A549 treated with ZK216348 at 1 μM for 4 hours (cell line): ENCODE data around the gene LRRC23. TPM values are rescaled to one million over a fixed set of nuclear protein-coding genes. Genes with fewer than 3 reads are reported as not detected.

Source experiments
- total RNA-seq: library from RNA; stranded (reverse); fragments of 200-300 nt; extraction: Qiagen RNA extraction; gene quantifications from 5 replicates; pipeline ENCODE4 v1.2.3, GENCODE V29; 2022; ENCODE audit warnings: low read depth

LRRC23 gene, protein sequence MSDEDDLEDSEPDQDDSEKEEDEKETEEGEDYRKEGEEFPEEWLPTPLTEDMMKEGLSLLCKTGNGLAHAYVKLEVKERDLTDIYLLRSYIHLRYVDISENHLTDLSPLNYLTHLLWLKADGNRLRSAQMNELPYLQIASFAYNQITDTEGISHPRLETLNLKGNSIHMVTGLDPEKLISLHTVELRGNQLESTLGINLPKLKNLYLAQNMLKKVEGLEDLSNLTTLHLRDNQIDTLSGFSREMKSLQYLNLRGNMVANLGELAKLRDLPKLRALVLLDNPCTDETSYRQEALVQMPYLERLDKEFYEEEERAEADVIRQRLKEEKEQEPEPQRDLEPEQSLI
- total RNA-seq = 15.7 to 21.7 TPM (median 17.3 TPM) in 5 replicates

DNA sequence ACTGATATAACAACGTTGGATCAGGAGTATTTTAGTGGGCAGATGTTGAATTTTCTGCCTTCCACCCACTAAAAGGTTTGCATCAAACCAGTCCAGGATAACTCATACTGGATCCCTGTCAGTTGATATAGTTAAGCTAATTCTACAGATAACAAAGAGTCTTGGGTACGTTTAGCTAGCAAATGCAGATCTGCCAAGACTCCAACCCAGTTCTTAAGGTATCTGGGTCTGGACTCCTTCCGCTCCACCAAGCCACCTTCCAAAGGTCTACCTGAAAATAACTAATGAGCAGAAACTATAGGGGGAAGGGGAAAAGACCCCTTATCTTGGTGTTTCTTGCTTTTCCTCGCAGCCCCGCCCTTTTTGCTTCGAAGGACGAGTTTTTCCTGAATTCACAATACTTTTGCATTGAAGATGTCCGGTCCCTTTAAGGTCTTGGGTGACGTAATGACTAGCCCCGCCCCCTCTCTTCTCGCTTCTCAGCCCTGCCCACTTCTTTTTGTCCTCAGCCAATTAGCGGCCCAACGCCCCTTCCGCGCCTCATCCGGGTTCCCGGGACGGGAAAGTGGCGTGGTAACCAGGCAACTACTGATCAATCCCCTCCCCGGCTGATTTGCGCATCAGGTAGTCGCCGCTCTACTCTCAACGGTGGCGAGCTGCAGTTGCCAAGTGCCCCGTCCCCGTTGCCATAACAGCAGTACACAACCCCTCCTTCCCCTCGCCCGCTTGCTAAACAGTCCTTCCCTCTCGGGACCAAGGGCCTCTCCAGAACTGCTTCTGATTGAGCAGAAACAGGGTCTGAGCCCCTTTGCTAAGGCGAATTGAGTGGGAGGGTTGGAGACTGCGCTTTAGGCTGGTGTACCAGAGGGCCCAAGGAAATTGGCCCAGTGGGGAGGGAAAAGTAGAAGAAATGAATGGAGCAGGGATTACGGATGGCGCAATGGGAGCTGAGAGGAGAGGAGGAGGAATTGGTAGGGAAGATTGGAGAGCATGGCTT is at the start of gene LRRC23:
Gene LRRC23 (plus strand): TSS at position 543 of the 997 bp plus-strand sequence. CDS start 812 bp downstream, outside the sequence.

DNA sequence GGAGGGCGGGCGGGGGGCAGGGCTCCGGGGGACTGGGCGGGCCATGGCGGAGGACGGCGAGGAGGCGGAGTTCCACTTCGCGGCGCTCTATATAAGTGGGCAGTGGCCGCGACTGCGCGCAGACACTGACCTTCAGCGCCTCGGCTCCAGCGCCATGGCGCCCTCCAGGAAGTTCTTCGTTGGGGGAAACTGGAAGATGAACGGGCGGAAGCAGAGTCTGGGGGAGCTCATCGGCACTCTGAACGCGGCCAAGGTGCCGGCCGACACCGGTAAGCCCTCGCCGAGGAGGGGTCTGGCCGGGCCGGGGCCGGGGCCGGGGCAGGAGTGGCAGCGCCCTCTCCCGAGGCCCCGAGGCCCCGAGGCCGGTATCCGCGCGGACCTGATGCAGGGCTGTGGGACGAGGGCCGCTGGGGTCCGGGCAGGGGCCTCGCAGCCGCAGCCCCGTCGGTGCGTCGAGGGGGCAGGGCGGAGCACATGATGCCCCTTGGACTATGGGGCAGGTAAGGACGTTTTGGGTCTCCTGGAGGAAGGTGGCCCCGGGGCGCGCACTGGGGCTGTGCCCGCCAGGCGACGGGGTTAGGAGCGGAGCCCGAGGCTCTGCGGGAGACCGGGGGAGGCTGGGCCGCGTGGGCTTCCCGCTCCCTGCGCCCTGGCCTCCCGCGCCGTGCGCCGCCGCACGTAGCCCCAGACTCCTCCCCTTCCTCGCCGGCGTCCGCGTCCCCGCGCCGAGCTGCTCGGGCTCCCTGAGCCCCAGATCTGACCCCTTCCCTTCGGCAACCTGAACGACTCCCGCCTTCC is 37.0 kb upstream of the LRRC23 start, which contains the start of gene TPI1:
Gene TPI1 (plus strand): TSS at position 119 of the 798 bp plus-strand sequence. CDS start 36 bp downstream, at position 155.

DNA sequence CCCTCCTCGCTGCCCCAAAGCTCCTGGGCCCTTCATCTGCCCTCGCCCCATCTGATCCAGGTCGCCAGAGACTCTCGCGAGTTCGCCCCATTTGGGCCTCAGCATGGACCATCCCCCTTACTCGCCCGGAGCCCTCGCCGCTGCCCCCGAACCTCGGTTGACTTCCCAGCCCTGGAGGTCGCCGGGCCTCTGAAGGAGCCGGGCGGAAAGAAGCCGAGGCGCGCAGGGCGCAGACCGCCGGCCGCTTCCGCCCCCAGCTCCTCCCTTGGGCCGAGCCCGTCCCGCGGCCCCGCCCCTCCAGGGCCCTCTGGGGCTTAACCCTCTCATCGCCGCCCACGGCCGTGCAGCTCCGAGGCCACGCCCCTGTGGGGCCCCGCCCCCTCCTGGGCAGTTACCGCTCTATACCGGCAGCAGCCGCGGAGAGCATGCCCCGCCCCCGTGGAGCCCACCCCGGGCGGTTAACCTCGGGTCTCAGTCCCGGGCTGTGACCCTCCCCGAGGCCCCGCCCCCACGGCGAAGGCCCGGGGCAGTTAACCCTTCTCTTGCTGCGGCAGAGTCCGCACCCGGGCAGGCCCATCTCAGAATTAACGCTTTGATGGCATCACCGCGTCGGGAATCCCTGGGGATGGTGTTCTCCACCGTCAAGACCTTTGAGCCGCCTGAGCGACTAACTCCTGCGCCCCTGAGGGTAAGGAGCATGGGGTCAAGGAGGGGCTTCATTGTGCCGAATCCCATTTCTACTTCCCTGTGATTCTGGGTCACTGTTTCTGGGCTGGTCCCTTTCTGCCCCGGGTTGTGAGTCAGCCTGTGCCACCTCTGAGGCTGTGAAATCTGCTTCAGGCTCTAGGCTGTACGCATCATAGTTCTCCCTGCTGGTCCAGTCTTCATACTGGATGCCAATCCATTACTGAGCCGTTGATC is 31.3 kb upstream of the LRRC23 start, which contains the start of gene SPSB2:
Gene SPSB2 (minus strand): TSS at position 210 of the 921 bp plus-strand sequence. CDS start 402 bp downstream, outside the sequence.

DNA sequence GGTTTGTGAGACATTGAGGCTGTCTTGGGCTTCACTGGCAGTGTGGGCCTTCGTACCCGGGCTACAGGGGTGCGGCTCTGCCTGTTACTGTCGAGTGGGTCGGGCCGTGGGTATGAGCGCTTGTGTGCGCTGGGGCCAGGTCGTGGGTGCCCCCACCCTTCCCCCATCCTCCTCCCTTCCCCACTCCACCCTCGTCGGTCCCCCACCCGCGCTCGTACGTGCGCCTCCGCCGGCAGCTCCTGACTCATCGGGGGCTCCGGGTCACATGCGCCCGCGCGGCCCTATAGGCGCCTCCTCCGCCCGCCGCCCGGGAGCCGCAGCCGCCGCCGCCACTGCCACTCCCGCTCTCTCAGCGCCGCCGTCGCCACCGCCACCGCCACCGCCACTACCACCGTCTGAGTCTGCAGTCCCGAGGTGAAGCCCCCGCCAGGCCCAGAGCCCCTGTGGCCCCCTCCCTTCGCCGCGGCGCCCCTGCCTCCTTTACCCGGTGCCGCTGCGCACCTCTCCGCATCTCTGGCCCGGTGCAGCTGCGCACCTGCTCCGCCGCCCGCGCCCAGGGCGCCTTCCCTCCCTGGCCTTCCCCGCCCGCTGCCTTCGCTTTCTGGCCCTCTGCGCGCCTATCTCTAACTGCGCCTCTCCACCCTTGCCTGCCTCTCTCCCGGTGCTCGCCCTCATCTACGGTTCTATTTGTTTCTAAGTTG is 9.8 kb downstream of the LRRC23 start, which contains the start of gene ENO2:
Gene ENO2 (plus strand): TSS at position 335 of the 701 bp plus-strand sequence. CDS start 1,253 bp downstream, outside the sequence.

DNA sequence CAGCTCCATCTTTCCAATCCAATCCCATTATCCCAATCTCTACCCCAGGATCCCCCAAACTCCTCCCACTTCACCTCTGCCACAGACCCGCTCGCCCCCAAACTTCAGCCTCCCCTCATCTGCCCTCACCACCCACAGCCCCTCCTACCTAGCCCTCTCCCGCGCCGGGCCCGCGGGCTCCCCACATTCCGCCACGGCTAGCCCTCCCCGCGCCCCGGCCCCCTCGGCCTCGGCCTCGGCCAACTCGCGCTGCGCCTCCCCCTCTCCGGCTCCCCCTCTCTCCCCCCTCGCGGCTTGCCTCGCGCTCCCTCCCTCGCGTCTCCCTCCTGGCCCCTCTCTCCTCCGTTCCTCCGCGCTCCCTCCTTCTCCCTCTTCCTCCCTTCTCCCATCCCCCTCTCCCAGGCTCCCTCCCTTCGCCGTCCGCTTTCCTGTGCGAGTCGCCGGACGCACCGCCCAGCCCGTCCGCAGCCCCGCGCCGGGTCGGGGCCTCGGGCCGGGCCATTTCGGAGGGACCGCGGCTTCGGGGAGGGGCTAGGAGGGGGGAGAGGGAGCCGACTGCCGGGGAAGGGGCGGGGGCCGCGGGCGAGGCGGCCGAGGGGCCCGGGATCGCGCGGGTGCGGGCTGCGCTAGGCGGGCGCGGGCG is 22.9 kb downstream of the LRRC23 start, which contains the start of gene ATN1:
Gene ATN1 (plus strand): TSS at position 581 of the 643 bp plus-strand sequence. CDS start 6,043 bp downstream, outside the sequence.

DNA sequence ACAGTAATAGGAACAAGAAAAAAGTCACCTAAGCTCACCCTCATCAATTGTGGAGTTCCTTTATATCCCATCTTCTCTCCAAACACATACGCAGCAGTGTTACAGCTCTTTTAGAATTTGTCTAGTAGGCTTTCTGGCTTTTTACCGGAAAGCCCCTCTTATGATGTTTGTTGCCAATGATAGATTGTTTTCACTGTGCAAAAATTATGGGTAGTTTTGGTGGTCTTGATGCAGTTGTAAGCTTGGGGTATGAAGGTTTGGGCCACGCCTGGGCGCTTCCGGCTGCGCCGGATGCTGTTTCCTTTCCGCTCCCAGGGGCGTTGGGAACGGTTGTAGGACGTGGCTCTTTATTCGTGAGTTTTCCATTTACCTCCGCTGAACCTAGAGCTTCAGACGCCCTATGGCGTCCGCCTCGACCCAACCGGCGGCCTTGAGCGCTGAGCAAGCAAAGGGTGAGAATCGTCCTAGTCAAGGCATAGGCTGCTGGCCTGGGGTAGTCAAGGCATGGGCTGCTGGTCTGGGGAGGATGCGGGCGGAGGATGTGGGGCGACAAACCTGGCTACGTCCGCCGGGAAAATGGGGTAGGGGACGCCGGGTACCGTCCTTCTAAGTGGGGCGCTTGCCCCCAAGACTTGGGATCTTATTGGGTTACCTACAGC is 39.2 kb downstream of the LRRC23 start, which contains the start of the genes C12orf57 and RNU7-1:
Gene C12orf57 (plus strand): TSS at position 301 of the 659 bp plus-strand sequence. CDS start 100 bp downstream, at position 401.
Gene RNU7-1 (plus strand): TSS at position 95 of the 659 bp plus-strand sequence.

DNA sequence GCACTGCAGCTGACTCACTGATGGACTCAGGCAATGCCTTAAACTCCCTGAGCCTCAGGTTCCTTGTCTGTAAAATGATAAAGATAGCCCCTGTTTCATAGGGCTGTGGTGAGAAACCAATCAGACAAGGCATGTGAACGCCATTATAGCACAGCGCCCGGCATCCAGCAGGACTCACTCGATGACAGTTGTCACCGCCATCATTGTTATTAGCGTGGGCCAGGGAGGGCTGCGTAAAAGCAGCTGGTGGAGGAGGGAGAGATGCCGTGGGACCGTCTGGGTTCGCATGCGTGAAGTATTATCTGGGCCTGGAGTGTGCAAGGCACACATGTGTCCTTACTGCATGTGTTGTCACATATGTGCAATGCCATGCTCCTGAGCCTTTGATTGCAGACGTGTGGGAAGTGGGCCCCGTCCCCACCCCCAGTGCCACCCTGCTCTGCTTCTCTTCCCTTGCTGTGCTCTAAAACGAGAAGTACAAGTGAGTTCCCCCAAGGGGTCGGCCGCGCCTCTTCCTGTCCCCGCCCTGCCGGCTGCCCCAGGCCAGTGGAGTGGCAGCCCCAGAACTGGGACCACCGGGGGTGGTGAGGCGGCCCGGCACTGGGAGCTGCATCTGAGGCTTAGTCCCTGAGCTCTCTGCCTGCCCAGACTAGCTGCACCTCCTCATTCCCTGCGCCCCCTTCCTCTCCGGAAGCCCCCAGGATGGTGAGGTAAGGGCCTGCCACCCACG is 46.4 kb downstream of the LRRC23 start, which contains the start of gene PTPN6:
Gene PTPN6 (plus strand): TSS at position 546 of the 730 bp plus-strand sequence. CDS start 157 bp downstream, at position 703.

Other genes with a start within 250 kb of the LRRC23 start
- 11.3 to 18.6 TPM (median 14.4 TPM) in 5 replicates for gene ING4, start 241.7 kb upstream of the LRRC23 start, total RNA-seq
- gene ZNF384, start 215.4 kb upstream of the LRRC23 start, total RNA-seq = 49.6 to 66.0 TPM (median 62.9 TPM) in 5 replicates
- 0.68 to 1.3 TPM (median 0.97 TPM) in 5 replicates for gene PIANP, start 204.0 kb upstream of the LRRC23 start, total RNA-seq
- 46.4 to 60.7 TPM (median 58.3 TPM) in 5 replicates for gene COPS7A, start 180.8 kb upstream of the LRRC23 start, total RNA-seq
- 221 to 313 TPM (median 302 TPM) in 5 replicates for gene MLF2, start 151.7 kb upstream of the LRRC23 start, total RNA-seq
- gene PTMS, start 138.5 kb upstream of the LRRC23 start, total RNA-seq = 687 to 1,137 TPM (median 1,048 TPM) in 5 replicates
- 0.79 to 2.2 TPM (median 1.6 TPM) in 5 replicates for gene LAG3, start 132.3 kb upstream of the LRRC23 start, total RNA-seq
- gene CD4, start 115.3 kb upstream of the LRRC23 start, total RNA-seq = not detected in 5 replicates
- gene GPR162, start 83.0 kb upstream of the LRRC23 start, total RNA-seq = 0.39 to 0.87 TPM (median 0.56 TPM) in 5 replicates
- 14.2 to 32.8 TPM (median 27.5 TPM) in 5 replicates for gene P3H3, start 76.4 kb upstream of the LRRC23 start, total RNA-seq
- 2.1 to 2.7 TPM (median 2.3 TPM) in 5 replicates for gene GNB3, start 63.9 kb upstream of the LRRC23 start, total RNA-seq
- gene CDCA3, start 53.5 kb upstream of the LRRC23 start, total RNA-seq = 68.4 to 85.8 TPM (median 72.7 TPM) in 5 replicates
- gene USP5, start 52.7 kb upstream of the LRRC23 start, total RNA-seq = 76.4 to 97.4 TPM (median 80.0 TPM) in 5 replicates
- 1,281 to 1,662 TPM (median 1,628 TPM) in 5 replicates for gene TPI1, start 37.3 kb upstream of the LRRC23 start, total RNA-seq
- 19.2 to 36.2 TPM (median 30.5 TPM) in 5 replicates for gene SPSB2, start 31.5 kb upstream of the LRRC23 start, total RNA-seq
- gene ENO2, start 9.8 kb downstream of the LRRC23 start, total RNA-seq = 32.7 to 43.8 TPM (median 41.2 TPM) in 5 replicates
- 36.6 to 87.8 TPM (median 83.1 TPM) in 5 replicates for gene ATN1, start 23.1 kb downstream of the LRRC23 start, total RNA-seq
- gene RNU7-1, start 39.0 kb downstream of the LRRC23 start, total RNA-seq = not detected in 5 replicates
- gene C12orf57, start 39.2 kb downstream of the LRRC23 start, total RNA-seq = 240 to 311 TPM (median 303 TPM) in 5 replicates
- 6.2 to 12.8 TPM (median 11.9 TPM) in 5 replicates for gene PTPN6, start 46.5 kb downstream of the LRRC23 start, total RNA-seq
- 278 to 353 TPM (median 328 TPM) in 5 replicates for gene PHB2, start 65.8 kb downstream of the LRRC23 start, total RNA-seq
- gene EMG1, start 66.1 kb downstream of the LRRC23 start, total RNA-seq = 55.9 to 81.9 TPM (median 61.3 TPM) in 5 replicates
- 26.6 to 31.1 TPM (median 27.6 TPM) in 5 replicates for gene LPCAT3, start 113.7 kb downstream of the LRRC23 start, total RNA-seq
- gene C1S, start 155.9 kb downstream of the LRRC23 start, total RNA-seq = 38.6 to 58.9 TPM (median 42.6 TPM) in 5 replicates
- 26.6 to 41.9 TPM (median 28.4 TPM) in 5 replicates for gene C1R, start 187.6 kb downstream of the LRRC23 start, total RNA-seq
- gene C1RL, start 204.4 kb downstream of the LRRC23 start, total RNA-seq = 7.9 to 15.6 TPM (median 10.6 TPM) in 5 replicates
- gene RBP5, start 224.1 kb downstream of the LRRC23 start, total RNA-seq = not detected in 5 replicates
- gene CLSTN3, start 225.5 kb downstream of the LRRC23 start, total RNA-seq = 11.0 to 19.0 TPM (median 16.0 TPM) in 5 replicates